ENCODE results near the gene ARHGAP8. TPM values are rescaled to one million over a fixed set of nuclear protein-coding genes. Genes with fewer than 3 reads are reported as not detected.

Gene ARHGAP8
- total and polyA plus RNA-seq, 2 experiments from 2014 or later = 24.0 to 50.4 TPM

GRCh38 chr22:44783581-44783980 lies 31.2 kb downstream of the ARHGAP8 start:
- no peaks in the 10 kb centered on the region for H3K9me2 ChIP-seq (replicated peaks; ENCODE audit: insufficient read depth)
- no peak overlapping the region for H2AFZ ChIP-seq
- no peak overlapping the region for H3K4me3 ChIP-seq
- no peaks in the 10 kb centered on the region for H3K27me3 ChIP-seq
- no peak overlapping the region for H3K27ac ChIP-seq
- DNase-seq (ENCODE audit: low spot score) = no peak
- no peaks in the 10 kb centered on the region for H3K4me1 ChIP-seq (ENCODE audit: insufficient read depth)
- H3K36me3 ChIP-seq (replicated peaks; ENCODE audit: insufficient read depth, low read depth) = no peaks in the 10 kb centered on the region
- no peaks in the 10 kb centered on the region for H4K20me1 ChIP-seq (ENCODE audit: insufficient read depth, poor library complexity, severe bottlenecking)
- peaks cover 6% of the 10 kb centered on the region for H3K79me2 ChIP-seq
- no peaks in the 10 kb centered on the region for H3K9me3 ChIP-seq (ENCODE audit: low read depth)
- no peak overlapping the region for H3K4me2 ChIP-seq
- no peak for TF ChIP-seq EZH2 (IDR thresholded peaks at IDR 0.05; ENCODE audit: borderline replicate concordance)
- no peak for TF ChIP-seq CTCF (IDR thresholded peaks at IDR 0.05; ENCODE audit: poor library complexity)
- WGBS (ENCODE audit: low lambda C conversion rate, missing lambda C conversion rate) = 63% methylated on average over 14 of the region's 14 CpGs

GRCh38 chr22:44786136-44786535 lies 33.8 kb downstream of the ARHGAP8 start:
- 89% methylated on average over 23 of the region's 23 CpGs for WGBS (ENCODE audit: low lambda C conversion rate, missing lambda C conversion rate)
- no peaks in the 10 kb centered on the region for H4K20me1 ChIP-seq (ENCODE audit: insufficient read depth, poor library complexity, severe bottlenecking)
- H3K27ac ChIP-seq = no peak overlapping the region
- no peaks in the 10 kb centered on the region for H3K9me3 ChIP-seq (ENCODE audit: low read depth)
- peaks cover under 1% of the 10 kb centered on the region for H3K79me2 ChIP-seq
- no peak for DNase-seq (ENCODE audit: low spot score)
- no peak overlapping the region for H3K4me3 ChIP-seq
- no peak overlapping the region for H2AFZ ChIP-seq
- no peaks in the 10 kb centered on the region for H3K36me3 ChIP-seq (replicated peaks; ENCODE audit: insufficient read depth, low read depth)
- H3K4me2 ChIP-seq = no peak overlapping the region
- TF ChIP-seq EZH2phosphoT487 (IDR thresholded peaks at IDR 0.05; ENCODE audit: low read depth, severe bottlenecking, unreplicated experiment) (no peak), EZH2 (IDR thresholded peaks at IDR 0.05; ENCODE audit: borderline replicate concordance) (no peak), CTCF (IDR thresholded peaks at IDR 0.05; ENCODE audit: poor library complexity) (no peak)
- H3K27me3 ChIP-seq = no peaks in the 10 kb centered on the region
- H3K4me1 ChIP-seq (ENCODE audit: insufficient read depth) = no peaks in the 10 kb centered on the region
- H3K9me2 ChIP-seq (replicated peaks; ENCODE audit: insufficient read depth) = no peaks in the 10 kb centered on the region

GRCh38 chr22:44786610-44787009 lies 34.2 kb downstream of the ARHGAP8 start:
- Histone ChIP-seq H3K9me2 (replicated peaks; ENCODE audit: insufficient read depth) (no peaks in the 10 kb centered on the region), H3K4me3 (no peak overlapping the region), H3K4me1 (ENCODE audit: insufficient read depth) (no peaks in the 10 kb centered on the region), H3K79me2 (no peaks in the 10 kb centered on the region), H3K4me2 (no peak overlapping the region), H4K20me1 (ENCODE audit: insufficient read depth, poor library complexity, severe bottlenecking) (no peaks in the 10 kb centered on the region), H3K9me3 (ENCODE audit: low read depth) (no peaks in the 10 kb centered on the region), H3K27ac (no peak overlapping the region), H3K36me3 (replicated peaks; ENCODE audit: insufficient read depth, low read depth) (no peaks in the 10 kb centered on the region), H3K27me3 (no peaks in the 10 kb centered on the region), H2AFZ (no peak overlapping the region)
- DNase-seq (ENCODE audit: low spot score) = no peak
- 79% methylated on average over 7 of the region's 7 CpGs for WGBS (ENCODE audit: low lambda C conversion rate, missing lambda C conversion rate)
- TF ChIP-seq EZH2phosphoT487 (IDR thresholded peaks at IDR 0.05; ENCODE audit: low read depth, severe bottlenecking, unreplicated experiment) (no peak), EZH2 (IDR thresholded peaks at IDR 0.05; ENCODE audit: borderline replicate concordance) (no peak)

GRCh38 chr22:44787832-44788231 lies 35.5 kb downstream of the ARHGAP8 start:
- H3K4me2 ChIP-seq = no peak overlapping the region
- H3K27me3 ChIP-seq = no peaks in the 10 kb centered on the region
- H3K36me3 ChIP-seq (replicated peaks; ENCODE audit: insufficient read depth, low read depth) = no peaks in the 10 kb centered on the region
- H3K4me3 ChIP-seq = no peak overlapping the region
- 86% methylated on average over 3 of the region's 3 CpGs for WGBS (ENCODE audit: low lambda C conversion rate, missing lambda C conversion rate)
- H3K27ac ChIP-seq = no peak overlapping the region
- no peaks in the 10 kb centered on the region for H4K20me1 ChIP-seq (ENCODE audit: insufficient read depth, poor library complexity, severe bottlenecking)
- no peaks in the 10 kb centered on the region for H3K9me2 ChIP-seq (replicated peaks; ENCODE audit: insufficient read depth)
- no peak for DNase-seq (ENCODE audit: low spot score)
- H3K9me3 ChIP-seq (ENCODE audit: low read depth) = no peaks in the 10 kb centered on the region
- H3K79me2 ChIP-seq = no peaks in the 10 kb centered on the region
- no peaks in the 10 kb centered on the region for H3K4me1 ChIP-seq (ENCODE audit: insufficient read depth)
- TF ChIP-seq CTCF (IDR thresholded peaks at IDR 0.05; ENCODE audit: poor library complexity) = no peak
- no peak for TF ChIP-seq EZH2 (IDR thresholded peaks at IDR 0.05; ENCODE audit: borderline replicate concordance)
- TF ChIP-seq EZH2phosphoT487 (IDR thresholded peaks at IDR 0.05; ENCODE audit: low read depth, severe bottlenecking, unreplicated experiment) = no peak
- no peak overlapping the region for H2AFZ ChIP-seq

All from hepatocyte (in vitro differentiated cells).